ENCODE measurements around the gene RASSF7.
A peak's percentile ranks its signal among the peaks of the same experiment; 100 is the strongest.

Gene RASSF7

DNA sequence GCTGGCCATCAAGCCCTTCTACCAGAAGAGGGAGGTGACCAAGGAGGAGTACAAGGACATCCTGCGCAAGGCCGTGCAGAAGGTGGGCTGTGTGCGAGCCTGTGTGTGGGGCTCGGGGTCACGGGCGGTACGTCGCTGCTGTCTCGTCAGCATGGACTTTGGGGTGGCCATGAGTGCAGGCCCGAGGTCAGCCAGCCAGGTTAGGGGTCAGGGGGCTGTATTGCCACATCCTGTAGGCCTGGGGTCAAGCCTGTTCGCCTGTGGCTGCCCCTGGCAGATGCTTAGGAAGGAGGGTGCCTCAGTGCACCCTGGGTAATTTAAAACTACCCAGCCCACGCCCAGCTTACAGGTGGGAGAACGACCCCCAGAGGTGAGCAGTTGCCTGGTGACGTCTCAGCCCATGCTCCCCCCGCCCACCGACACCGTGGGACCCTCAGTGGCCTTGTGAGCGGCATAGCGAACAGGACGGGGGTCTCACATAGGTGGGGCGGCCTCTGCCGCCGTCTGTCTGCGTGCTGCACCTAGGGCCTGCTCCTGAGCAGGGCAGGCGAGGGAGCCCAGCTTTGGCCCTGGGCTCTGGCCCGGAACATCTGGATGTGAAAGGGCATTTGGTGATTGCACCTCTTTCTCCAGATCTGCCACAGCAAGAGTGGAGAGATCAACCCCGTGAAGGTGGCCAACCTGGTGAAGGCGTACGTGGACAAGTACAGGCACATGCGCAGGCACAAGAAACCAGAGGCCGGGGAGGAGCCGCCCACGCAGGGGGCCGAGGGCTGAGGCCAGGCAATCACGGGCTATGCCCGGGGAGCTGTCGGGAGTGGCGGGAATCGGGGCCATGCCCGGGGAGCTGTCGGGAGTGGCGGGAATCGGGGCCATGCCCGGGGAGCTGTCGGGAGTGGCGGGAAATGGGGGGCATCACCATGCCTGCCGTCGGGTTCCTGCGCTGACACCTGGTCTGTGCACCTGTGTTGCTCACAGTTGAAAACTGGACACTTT lies 50.5 kb downstream of the RASSF7 start:
- no peak for DNase-seq

DNA sequence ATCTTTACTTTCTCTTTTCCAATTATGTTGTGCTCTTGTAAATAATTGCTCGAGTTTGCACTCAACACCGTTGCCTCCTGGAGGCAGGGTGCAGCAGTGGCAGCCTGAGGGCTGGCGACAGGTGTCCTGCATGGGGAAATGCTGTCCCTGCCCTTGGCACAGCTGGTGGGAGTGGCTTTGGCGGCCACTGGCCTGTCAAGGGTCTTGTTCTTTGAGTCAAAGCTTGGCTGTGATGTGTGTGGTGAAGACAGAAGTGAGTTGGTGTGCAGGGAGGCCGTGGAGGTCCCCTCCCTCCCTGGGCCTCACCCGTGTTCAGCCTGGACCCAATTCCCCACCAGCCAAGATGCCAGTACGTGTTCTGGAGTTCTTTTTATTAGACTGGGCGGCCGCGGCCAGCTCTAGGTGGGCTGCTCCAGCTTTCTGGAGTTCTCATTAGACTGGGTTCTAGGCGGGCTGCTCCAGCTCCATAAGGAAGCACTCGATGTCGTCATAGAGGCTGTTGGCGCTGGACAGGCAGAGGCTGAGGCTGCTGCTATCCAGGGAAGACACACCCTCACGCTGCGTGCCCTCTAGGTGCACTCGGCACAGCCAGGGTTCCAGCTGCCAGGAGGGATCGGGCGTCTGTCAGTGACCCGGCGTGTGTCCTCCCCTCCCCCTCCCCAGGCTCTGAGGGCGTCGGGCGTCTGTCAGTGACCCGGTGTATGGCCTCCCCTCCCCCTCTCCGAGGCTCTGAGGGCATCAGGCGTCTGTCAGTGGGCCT lies 51.6 kb downstream of the RASSF7 start:
- no peak for DNase-seq

DNA sequence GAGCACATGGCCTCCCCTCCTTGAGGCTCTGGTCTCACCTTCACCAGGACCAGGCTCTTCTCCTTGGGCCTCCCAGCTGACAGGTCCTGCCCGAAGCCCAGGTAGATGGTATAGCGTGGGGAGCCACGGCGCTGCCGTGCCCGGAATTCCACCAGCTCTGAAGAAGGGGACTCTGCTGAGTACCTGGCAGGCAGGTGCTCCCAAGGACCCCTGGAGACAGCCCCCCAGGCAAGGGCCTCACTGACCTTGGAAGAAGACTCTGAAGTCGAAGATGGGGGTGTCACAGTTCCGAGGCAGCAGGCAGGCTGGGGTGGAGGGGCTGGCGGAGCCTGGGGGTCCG lies 52.2 kb downstream of the RASSF7 start:
- no peak for DNase-seq

DNA sequence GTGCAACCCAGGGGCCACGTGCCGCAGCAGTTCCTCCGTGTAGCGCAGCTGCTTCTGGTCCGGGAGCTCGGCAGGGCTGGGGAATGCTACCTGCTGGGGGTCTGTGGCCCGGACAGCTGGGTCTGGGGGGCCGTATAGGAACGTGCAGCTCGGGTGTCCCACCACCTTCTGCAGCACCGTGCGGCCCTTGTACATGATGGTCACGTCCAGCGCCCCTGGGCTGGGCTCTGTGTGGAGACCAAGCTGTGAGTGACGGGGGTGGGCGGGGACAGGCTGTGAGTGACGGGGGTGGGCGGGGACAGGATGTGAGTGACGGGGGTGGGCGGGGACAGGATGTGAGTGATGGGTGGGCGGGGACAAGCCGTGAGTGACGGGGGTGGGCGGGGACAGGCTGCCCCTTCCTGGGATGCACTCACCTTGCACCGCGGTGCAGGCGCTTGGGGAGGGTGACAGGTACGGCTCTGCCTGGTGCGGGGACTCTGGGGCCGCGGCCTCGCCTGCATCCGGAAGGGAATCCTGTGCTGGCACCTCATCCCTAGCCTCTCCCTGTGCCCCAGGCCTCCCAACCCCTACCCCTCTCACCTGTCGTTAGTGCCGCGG lies 52.7 kb downstream of the RASSF7 start:
- peak; percentile 77 for DNase-seq
